GM18867 (cell line): ENCODE measurements around the gene VCL.
"Not testable (repeated sequence)": the region's sequence is repeated elsewhere in the genome, so short reads cannot be mapped to it uniquely, and the experiment has no call there.

Source experiments
- ATAC-seq: cut with Tn5 transposase; IDR thresholded peaks from one replicate; pipeline ENCODE4 v1.9.1; 2021; ENCODE audit warnings: mild to moderate bottlenecking, moderate library complexity; ENCODE audit not compliant: unreplicated experiment

The VCL gene

DNA sequence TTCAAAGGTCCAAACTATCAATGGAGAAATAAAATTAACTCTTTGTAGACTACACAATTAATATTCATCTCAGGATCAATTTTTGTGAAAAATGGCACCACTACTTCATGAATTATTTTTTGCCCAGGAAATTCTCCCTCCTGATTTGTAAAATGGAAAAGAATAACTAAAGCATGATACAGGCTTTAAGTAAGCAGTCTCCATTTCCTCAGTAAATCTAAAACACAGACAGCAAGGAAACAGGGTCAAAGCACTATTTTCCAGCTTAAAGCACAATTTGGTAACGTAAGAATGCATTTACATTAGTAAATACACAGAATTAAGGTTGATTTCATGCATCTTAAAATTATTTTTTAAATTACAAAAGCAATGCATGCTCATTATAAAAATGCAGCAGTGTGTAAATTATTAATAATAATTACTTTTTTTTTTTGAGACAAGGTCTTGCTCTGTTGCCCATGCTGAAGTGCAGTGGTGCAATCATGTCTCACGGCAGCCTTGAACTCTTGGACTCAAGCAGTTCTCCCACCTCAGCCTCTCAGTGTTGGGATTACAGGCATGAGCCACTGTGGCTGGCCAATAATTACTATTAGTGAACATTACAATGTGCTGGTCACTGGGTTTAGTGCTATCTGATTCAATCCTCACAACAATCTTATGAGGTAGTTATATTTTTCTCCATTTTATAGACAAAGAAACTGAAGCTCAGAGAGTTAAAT lies 26.1 kb upstream of the VCL start:
- no peak for ATAC-seq

DNA sequence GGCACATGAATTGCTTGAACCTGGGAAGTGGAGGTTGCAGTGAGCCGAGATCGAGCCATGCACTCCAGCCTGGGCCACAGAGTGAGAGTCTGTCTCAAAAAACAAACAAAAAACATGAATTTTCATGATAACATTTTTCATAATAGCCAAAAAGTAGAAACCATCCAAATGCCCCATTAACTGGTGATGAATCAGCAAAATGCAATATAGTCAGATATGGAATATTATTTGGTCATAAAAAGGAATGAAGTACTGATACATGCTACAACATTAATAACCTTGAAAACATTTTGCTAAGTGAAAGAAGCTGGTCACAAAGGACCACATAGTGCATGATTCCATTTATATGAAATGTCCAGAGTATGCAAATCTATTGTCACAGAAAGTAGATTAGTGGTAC lies 24.5 kb upstream of the VCL start:
- no peak for ATAC-seq

DNA sequence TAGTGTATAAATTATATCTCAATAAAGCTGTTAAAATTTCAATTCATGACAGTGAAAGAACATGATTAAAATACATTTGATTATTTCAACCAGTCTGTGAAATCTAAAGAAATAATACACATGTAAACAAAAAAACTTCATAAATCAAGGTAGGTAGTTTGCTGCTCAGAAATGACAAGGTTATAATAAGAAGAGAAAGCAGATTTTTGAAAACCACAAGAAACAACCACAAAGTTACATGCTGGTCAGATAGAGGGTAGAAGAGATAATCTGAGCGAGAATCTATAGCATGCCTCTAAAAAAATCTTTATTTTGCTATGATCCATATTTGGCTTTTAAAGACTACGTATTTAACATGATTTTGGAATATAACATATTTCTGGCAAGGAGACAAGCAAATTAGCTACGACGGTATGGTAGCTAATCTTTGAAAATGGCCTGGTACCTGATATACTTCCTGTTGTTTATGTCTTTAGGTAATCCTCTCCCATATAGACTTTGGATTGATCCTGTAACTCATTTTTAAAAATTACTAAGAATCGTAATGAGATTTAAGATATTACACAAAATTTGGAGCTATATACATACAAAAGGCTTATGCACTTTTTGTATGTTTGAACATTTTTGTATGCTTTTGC lies 23.5 kb upstream of the VCL start:
- no peak for ATAC-seq

DNA sequence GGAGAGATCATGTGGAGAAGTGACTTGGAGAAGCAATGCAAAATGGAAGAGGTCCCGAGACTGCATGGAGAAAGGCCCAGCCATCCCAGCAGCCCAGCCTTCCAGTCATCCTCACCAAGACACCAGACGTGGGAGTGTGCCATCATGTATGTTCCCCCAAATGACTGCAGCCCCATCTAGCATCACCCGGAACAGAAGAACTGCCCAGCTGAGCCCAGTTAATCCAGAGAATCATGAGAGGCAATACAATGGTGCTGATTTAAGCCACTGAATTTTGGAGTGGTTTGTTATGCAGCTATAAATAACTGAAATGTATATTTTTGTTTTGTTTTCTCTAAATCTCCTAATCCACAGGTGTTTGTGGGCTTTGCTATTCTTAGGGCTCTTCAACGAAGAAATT lies 22.5 kb upstream of the VCL start:
- no peak for ATAC-seq

DNA sequence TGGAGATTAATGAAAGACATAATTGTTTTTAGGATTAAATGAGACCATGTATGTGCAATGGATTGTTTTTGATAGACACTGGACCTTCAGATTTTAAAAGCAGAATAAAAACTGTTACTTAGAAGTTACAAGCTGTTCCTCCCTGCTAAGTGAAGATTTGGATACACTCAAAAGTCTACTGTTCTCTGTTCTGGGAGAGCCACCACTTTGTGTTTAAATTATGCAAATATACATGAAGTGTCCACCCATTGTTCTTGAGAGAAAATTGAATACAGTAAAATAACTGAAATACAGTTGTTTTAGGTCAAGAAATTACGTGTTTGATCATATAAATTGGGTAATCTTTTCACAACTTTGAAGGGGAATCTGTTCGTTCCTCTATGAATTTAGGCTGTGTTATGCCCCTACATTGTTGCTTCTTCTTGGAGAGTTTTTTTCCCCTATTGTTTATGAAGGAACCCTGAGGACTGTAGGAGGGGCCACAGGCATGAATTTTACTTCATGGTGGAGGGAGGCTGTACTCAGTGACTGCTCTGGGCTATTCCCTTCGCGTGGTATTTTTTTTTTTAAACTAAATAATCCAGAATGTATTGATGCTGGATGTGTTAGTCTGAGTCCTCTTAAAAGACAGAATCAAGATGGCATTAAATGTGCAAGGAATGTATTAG lies 18.6 kb upstream of the VCL start:
- no peak for ATAC-seq

DNA sequence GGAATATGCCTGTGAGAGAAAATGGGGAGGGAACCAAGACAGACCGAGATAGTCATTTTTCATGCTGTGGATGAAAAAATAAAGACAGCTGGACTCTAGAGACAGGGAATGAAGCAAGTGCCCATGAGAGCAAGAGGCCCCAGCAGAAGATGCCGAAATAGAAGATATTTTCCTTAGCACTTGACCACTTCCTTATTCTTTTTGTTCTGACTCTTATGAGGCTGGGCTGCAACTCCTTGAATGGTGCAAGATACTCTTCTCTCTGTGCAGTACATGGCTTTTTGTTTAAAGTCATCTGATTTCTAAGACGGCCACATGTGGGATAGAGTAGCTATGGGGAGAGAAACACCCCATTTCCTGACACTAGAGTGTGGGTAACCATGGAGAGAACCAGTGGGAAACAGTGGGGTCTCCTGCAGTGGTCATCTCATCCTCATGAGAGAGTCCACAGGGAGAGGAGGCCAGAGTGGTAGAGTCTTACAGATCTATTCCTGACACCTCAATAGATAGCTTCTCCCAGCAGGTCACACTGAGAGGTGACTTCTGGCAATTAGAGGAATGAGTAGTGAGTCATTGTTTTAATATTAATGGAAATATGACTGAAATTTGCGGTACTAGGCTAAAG lies 18.0 kb upstream of the VCL start:
- ATAC-seq = no peak

DNA sequence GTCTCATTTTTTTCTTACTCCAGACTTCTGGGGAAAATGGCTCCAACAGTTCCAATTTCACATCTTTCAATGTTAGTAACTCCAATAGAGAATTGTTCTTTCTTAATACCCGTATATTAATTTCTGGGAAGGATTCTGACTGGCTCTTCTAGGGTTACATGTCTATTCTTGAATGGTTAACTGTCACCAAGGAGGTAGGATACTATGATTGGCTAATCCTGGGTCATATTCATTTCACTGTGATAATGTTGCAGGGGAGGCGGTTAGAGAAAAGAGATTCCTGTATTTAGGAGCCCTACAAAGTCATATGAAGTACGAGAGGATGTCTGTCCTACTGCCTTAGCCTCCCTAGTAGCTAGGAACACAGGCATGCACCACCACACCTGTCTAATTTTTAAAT lies 16.1 kb upstream of the VCL start:
- ATAC-seq = no peak

DNA sequence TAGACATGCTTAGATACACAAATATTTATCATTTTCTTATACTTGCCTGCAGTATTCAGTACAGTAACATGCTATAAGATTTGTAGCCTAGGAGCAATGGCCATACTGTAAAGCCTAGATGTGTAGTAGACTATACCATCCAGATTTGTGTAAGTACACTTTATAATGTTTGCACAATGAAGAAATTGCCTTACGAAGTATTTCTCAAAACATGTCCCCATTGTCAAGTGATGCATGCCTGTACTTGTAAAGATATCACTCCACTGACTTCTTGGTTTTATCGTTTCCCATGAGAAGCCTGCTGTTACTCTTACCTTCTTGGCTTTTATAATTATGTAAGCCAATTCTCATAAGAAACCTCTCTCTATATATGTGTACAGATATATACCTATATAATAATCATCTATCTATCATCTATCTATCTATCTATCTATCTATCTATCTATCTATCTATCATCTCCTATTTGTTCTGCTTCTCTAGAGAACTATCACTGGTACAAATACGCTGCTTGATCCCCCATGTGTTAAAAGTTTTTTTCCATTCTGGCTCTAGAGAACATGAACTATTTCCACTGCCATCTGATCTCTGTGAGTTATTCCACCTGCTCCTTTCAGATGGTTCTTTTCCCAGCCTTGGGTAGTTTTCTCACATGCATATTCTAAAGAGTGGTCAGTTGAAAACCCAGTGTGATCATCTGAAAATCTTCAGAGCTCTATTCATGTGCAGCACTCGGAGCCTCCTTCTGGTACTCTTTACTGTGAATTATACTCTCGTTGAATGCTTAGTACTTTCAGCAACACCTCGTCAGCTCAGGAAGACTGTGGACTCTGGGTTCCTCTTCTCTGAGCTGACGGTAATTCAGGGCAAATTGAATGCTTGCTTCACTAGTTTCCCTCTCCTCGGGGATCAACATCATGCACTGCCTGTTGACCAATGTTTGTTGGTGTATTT lies 14.5 kb upstream of the VCL start:
- ATAC-seq = no peak

DNA sequence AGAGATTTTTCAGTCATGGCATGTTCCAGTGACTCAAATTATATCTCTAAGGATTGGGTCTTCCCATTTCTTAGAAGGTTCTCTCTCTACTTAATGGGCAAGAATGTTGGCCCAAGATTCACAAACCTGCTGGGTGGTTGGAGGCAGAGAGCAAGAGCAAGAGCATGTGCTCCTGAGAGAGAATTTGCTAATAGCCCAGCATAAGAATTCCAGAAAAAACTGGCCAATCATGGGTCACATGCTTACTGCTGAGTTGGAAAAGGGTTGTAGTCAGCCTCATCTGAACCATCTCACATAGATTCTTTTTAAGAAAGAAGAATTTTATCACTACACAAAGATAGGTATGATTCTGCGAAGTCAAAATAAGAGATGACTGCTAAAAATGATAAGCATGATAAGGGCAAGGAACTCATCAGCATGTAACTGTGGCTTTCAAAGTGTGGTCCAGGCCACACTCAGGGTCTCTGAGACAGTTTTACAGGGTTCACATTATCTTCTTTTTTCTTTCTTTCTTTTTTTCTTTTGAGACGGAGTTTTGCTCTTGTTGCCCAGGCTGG lies 8.2 kb upstream of the VCL start:
- ATAC-seq = no peak

DNA sequence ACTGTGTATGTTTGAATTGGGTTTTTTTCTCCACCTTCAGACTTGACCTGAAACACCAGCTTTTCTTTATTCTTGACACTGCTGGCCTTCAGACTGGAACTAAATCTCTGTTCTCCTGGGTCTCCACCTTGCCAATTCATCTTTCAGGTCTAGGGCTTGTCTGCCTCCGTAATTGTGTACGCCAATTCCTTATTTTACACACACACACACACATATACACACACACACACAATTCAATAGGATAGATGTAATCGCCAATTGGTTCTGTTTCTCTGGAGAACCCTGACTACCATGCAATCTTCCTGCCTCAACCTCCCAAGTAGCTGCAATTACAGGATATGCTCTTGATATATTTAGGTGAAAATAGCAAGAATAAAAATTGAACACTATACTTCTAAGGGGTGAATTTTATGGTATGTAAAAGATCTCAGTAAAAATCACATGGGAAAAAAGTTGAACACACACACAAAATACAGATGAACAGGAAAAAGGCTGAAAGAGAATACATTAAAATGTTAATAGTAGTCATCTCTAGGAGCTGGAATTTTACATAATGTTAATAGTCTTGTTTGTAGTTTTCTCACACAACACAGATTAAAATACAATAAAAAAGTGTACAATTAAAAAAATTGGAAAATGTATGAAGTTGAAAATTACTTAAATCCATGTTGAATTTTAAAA lies 6.6 kb upstream of the VCL start:
- ATAC-seq = no peak

DNA sequence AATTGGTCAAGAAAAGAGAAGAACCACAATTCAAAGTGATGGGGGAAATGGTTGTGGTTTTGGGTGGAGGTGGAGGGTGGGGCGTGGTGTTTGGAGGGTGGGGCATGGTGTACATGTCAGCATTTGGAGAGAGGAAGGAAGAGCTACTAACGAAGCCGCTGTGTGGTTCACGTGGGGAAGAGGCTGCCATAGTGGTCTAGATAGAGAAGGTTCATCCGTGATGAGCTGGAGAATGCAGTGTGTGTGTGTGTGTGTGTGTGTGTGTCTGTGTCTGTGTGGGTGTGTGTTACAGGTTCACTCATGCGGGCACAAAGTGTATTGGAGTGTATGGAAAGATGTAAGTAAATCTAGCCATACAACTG lies 6.1 kb upstream of the VCL start:
- ATAC-seq = peak; percentile 58

DNA sequence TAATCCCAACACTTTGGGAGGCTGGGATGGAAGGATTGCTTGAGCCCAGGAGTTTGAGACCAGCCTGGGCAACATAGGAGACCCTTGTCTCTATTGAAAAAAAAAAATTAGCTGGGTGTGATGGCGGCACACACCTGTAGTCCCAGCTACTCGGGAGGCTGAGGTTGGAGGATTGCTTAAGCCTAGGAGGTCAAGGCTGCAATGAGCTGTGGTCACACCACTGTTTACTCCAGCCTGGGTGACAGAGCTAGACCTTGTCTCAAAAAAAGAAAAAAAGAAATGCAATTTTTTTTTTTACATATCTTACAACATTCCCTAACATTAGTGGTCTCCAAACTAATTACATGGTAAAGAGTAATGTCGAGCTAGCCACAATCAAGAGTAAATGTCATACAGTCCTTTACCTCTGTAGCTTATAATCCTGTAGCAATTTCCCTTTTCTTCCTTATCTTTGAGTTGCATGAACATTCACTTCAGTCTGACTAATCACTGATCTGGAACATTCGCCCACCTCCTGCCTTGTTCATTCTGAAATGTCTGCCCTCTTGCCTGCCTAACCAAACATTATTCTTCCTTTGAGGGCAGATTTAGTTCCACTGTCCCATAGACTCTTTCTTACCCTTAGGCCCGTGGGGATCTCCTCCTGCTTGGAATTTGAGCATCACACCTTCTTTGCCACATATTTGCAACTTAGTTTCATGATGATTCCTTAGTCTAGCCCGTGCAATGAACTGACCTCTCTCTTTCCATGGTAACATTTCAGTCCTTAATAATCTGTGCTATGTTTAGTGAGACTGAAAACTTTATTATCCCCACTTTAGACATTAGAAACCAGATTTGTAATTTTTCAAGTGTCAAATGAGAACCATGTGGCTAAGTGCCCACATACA lies 4.8 kb upstream of the VCL start:
- ATAC-seq = no peak

DNA sequence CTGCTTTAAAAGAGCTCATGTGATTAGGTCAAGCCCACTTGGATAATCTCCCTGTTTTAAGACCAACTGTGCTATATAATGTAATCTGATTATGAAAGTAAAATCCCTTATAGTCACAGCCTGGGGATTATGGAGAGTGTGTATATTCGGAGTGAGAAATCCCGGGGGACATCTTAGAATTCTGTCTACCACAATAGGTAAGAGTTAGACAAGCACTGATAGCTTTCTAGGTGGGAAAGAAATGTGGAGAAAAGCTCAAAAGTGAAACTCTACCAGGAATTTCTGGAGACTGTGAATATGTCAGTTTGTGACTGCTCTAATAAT lies 2.9 kb upstream of the VCL start:
- ATAC-seq = no peak

DNA sequence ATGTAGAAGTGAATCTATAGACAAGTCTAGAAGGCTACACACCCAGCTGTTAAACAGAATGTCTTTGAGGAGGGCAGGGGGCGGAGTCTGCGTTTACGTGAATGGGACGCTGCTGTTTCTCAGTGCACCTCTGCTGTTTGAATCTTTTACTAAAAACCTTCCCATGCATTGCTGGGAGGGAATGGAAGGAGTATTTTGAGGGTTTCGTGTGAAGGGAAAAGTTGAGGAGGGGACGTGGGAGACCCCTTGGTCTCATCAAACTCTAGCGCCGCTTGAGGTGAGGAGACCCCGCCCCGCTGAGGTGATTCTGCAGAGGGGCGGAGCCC lies 492 bp upstream of the VCL start:
- peak; percentile 70 for ATAC-seq

DNA sequence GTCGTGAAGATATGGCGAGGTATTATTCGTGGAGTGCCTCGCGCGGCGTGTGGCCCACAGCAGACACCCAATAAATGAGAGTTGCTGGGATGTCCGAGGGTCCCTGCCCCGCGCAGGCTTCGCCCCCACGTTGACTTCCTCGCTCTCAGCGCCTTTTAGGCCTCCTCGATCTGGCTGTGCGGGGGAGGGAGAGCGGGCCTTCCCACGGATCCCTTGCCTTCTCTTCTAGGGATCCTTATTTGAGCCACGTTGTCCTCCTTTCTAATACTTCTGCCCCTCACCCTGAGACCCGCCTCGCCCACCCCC lies 660 bp downstream of the VCL start:
- no peak for ATAC-seq

DNA sequence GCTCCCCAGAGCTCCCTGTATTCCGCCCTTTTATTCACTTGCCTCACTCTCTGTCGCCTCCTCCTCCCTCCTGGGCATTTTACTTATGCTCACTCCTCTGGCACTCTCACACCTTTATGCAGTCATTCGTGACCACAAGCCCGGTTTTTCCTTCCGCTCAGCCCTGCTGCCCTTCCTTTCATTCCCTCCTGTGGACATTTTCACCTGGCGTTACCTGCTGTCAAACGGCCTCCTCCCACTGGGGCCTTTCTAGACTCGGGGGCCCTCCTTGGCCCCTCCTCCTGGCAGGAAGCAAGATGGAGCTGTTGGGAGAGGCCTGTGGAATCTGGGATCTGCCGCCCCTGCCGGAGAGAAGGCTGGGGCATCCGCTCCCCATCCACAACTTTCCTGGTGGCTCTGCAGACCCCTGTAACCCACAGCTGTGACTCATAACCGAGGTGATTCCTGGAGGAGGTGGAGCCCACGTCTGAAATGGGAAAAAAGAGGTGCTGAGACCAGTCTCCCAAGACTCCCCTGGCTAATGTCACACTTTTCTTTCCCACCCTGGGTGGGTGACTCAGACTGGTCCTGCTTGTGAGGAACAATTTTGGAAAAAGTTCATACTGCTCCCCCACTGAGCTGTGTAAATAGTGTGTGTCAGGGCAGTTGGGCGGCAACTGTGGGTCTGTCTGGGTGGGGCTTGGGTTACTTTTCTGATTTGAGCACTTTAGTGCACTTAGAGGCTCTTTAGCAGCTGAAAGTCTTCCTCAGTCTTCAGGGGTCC lies 1.2 kb downstream of the VCL start:
- no peak for ATAC-seq

DNA sequence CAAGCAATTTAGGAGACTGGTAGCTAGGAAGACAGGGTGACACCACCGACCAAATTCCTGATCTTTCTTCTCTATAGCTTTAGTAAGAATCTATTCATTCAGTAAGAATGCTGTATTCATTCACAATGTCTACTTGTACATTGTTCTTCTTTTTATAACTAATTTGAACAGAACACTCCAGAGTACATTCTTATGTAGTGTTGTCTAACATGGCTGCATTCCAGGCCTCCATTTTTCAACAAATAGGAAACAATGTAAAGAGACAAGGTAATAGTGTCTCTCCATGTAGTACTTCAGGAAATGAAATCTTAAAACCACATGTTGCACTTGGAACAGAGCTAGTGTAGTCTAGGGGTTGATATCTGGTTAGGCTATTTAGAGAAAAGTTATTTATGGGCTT lies 1.8 kb downstream of the VCL start:
- ATAC-seq = no peak

DNA sequence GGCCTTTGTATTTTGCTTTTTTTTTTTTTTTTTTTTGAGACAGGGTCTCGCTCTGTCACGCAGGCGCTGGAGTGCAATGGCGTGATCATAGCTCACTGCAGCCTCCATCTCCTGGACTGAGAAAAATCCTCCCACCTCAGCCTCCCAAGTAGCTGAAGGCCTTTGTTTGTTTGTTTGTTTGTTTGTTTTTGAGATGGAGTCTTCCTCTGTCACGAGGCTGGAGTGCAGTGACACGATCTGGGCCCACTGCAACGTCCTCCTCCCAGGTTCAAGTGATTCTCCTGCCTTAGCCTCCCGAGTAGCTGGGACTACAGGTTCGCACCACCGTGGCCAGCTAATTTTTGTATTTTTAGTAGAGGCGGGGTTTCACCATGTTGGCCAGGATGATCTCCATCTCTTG lies 2.3 kb downstream of the VCL start:
- ATAC-seq = not testable (repeated sequence)
